ENCODE results near the gene DSCAM.

DSCAM gene

DNA sequence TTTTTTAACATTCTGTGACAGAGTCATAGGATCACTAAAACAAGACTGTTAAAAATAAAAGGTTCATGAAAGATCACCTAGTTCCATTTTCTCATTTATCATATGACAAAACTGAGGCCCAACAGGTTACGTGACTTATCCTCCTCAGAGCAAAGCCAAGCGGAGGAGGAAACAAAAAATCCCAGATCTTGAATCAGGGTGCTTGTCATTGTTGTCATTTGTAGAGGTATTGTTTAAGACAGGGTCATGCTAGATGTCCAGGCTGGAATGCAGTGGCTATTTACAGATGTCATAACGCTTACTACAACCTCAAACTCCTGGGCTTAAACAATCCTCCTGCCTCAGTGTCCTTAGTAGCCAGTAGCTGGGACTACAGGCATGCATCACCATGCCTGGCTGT lies 293.2 kb downstream of the DSCAM start:
- no peak for DNase-seq (ENCODE audit: low read depth in 2 of 2)

DNA sequence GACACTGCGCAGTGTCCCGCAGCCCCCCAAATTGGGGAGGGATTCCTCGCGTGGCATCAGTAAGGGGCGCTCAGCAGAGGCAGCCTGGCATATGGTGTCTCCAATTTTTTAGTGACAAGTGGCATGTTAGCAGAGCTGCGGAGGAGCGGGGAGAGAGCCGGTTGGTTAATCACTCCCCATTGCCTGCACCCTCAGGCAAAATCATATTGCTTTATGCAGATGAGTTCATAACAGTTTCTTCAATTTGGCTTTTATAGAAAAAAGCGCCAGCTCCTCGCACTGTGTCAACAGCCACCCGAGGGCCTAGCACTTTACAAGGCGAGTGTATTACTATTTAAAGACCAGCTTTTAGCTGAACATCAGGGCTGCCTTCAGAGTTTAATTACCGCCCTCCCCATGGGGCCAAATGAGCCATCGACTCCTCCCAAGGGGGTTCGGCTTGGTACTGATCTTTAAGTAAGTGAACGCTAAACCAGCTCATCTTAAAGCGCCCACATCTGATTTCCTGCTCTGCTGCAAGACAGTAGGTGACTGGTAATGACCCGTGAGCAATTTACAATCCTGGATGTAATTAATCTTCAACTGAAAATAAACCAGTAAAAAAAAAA lies 298.9 kb downstream of the DSCAM start:
- DNase-seq (ENCODE audit: low read depth in 2 of 2), result no peak

DNA sequence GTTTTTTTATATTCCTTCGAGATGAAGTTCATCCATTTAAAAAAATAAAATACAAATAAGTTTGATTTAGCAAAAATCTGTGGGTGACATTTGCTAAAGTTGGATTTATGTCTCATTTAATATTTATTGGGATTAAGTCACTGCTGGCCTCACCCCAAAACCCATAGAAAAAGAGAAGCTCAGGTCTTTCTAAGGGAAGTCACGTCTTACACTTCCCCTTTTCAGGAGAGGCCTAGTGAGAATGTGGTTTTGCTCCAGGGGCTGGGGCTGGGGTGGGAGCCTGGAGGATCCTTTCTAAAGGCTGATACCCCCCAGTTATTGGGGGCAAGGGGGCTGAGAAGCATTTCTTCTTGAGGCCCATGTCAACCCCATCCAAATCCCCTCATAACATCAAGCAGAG lies 300.3 kb downstream of the DSCAM start:
- no peak for DNase-seq (ENCODE audit: low read depth in 2 of 2)

DNA sequence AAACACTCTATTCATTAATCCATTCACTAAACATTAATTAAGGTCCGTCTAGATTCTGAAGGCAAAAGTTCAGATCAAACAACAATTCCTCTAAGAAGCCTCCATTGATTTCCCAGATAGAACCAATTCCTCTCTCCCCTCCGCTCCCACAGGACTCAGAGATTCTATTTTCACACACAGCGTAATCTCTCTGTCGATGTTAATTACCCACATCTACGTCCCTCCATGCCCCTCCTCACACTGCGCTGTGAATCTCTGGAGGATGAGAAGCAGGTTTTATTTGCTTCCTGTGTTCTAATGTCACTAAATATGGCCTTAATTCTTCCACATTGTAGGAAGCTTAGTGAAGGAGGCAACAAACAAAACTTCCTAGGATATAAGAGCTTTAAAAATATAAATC lies 306.7 kb downstream of the DSCAM start:
- no peak for DNase-seq (ENCODE audit: low read depth in 2 of 2)

DNA sequence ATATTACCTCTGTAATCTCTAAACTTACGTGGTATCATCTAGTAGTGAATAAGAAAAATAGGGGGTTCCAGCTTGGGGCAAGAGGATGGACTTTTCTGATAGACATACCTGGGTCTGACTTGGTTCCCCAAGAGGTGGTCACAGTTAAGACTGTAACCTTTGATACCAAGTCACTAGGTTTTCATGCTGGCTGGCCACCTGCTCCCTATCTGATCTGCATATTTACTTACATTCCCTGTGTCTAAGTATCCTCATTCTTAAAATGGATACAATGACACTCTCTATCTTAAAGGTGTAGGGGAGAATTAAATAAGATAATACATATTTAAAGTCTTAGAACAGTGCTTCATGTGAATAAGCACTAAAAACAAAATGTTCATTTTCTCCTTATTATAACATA lies 312.1 kb downstream of the DSCAM start:
- DNase-seq (ENCODE audit: low read depth in 2 of 2), result no peak

DNA sequence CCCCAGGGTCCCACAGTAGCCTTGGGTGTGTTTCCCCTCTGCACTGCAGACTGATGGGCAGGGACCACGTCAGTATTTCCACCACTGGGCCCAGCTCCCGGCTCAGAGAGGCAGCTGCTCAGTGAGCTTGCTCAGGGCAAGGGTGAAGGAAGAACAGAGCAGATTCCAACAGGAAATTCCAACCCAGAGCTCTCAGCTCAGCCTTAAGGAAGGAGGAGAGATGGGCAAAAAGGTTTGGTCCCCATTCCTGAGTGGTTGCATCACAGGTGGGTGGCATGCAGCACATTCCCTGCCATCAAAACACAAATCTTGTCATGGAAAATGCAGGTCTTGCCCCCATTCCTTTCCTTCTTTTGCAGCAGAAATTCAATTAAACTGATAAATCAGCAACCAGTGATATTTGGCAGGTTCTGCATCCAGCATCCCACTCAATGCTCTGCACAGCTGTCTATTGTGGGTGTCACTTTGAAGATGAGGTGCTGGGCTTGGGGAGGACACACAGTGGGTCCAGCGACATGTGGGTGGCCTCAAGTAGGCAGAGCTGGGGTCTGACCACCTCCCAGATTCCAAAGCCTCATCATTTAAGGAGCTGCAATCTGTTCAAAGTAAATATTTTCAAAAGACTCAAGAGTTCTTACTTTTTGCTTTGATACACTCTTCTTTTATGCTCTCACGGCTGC lies 315.4 kb downstream of the DSCAM start:
- DNase-seq (ENCODE audit: low read depth in 2 of 2), result no peak

DNA sequence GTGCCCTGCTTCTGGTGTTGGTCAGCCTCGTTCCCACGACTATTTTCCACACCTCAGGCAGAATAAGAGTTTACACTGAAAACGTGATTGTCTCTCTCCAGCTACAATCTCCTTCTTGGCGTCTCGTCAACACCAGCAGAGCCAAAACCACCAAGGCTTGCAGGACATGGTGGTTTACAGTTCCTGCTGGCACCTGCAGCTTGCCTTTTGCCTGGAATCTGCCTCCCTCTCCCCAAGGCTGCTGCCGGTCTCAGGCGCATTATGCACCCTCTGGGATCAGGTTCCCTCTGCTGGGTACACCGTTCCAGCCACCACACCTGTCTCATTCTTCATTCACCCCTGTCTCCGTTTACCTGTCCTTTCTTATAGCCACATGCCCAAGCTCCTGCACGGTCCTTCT lies 315.9 kb downstream of the DSCAM start:
- no peak for DNase-seq (ENCODE audit: low read depth in 2 of 2)

DNA sequence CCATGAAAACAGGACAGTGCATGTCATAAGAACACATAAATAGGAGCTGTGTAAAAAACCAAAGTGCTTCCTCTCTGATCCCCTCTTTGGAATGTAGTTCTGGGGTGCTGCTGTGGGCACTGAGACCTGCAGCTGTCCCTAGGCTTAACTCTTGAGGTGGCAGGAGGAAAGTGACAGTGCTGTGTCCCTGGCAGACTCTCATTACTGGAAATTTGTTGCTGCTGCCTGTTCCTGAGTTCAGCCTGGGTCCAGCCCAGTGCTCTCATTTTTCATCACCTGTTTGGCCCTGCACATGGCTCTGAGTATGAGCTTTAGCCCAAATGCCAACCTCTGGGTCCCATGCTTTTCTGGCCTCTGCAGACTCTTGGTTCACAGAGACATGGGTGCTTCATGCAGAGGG lies 329.3 kb downstream of the DSCAM start:
- no peak for DNase-seq (ENCODE audit: low read depth in 2 of 2)

DNA sequence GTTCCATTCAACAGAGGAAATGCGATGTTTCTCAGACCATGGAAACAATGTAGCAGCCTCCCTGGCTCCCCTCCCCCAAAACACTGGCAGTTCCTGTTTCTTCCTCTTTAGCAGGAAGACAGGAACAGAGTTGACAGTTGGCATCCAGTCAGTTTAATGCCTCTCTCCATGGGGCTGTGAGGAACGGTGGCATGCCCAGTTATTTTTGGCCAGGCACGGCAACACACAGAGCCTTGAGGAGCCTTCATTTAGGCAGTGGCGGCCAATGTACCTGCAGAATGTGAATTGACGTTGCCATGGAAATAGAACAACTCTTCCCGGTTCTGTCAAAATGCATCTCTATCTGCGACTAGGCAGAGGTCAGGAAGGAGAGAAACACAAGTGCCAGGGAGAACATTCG lies 330.6 kb downstream of the DSCAM start:
- DNase-seq (ENCODE audit: low read depth in 2 of 2), result no peak

DNA sequence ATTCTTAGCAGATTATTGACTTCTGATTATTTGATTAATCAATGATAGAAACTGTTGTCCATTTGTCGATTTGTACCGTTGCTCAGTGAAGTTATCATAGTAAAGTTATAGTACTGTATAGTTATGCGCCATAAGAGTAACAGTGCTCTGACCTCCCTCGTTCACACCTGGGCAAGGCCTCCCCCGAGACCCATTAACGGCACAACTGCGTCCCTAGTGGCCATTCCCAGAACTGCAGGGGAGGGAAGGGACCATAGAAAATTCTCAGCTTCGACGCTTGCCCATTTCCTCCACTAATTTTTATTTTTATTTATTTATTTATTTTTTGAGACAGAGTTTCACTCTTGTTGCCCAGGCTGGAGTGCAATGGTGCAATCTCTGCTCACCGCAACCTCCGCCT lies 334.4 kb downstream of the DSCAM start:
- no peak for DNase-seq (ENCODE audit: low read depth in 2 of 2)

DNA sequence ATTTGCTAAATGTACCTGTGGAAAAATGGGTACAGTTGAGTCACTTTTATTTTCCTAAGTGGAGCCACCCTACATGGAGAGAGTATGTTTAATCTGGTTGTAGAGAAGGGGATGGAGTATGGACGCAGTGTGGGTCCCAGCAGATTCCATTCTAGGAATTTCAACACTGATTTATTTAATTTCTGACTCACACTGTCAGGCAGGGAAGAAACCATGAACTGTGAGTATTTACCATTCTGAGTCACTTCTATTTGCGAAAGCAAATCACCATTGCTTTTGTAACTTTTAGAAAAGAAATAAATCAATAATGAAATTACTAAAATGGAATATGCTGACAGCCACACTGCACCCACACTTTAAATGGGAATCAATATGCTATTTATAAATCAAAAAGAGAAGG lies 339.0 kb downstream of the DSCAM start:
- no peak for DNase-seq (ENCODE audit: low read depth in 2 of 2)

DNA sequence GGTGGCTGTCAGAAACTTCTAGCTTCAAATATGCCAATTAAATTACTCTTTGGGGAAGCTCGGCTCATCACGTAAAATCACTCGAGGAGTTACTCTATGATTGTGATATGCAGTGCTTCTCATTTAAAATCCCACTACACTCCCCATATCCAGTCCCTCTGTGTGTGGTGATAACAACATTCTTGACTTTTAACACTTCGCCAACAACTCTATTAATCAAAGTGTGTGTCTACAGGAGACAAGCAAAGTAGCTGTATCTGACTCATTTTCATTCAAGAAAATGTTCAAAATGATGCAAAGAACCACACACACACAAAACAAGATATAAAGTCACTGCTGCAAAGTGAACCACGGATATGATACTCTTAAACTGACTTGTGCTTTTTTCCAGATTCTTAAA lies 341.3 kb downstream of the DSCAM start:
- DNase-seq (ENCODE audit: low read depth in 2 of 2), result no peak

DNA sequence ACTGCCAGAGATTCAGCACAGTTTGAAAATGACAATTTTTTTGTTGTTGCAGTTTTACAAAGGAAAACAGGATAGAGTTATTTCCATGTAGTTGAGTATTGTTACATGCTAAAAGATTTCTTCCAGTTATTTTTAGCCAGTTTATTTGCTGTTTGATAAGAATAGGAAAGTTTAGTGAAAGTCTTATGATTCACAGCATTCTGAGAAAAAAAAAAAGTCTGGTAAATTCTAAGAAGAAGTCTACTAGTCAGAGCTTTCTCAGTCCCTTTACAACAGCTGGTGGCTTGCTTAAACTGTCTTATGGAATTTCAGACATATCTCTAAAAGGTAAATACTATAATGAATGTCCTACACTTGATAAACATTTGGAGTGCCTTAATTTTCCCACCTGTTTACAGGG lies 341.7 kb downstream of the DSCAM start:
- no peak for DNase-seq (ENCODE audit: low read depth in 2 of 2)

DNA sequence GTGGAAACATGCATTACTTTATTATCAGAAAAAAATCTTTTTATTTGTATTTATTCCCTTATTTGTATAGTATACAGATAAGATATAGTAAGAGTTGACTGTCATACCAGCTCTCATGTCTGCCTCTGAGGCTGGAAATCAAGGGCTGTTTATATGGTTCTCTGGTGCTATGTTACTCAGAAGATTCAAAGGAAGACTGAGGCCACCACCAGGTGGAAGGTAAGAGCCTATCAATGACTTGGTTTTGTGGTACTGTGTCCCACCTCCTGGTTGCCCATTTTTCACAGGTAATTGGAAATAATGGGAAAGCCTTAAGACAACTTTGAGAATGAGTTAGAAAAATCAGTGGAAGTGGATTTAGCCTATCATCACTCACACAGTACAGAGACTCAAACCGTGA lies 342.1 kb downstream of the DSCAM start:
- DNase-seq (ENCODE audit: low read depth in 2 of 2), result no peak

DNA sequence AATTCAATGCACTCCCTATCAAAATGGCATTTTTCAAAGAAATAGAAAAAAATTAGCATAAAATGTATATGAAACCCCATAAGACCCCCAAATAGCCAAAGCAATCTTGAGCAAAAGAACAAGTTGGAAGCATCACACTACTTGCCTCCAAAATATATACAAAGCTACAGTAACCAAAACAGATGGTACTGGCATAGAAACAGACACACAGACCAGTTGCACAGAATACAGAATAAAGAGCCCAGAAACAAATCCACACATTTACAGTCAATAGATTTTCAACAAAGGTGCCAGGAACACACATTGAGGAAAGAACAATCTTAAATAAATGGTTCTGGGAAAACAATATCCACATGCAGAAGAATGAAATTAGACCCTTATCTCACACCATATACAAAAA lies 350.8 kb downstream of the DSCAM start:
- no peak for DNase-seq (ENCODE audit: low read depth in 2 of 2)

DNA sequence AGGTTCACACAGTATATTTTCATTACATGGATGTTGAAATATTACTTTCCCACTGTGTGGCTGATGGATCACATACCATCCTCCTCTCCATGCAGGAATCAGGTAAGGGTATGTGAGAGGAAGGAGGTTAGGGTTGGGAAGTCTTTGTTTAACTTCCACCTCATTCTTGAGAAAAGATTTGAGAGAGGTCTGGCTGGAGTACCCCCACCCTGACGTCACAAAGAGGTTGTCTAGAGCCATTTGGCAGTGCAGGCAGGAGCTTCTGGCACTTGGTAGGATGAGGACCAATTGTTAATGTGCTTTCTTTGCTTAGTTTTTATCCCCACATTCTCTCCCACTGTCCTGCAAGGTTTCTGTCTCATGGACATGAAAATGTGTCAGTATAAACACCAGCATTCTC lies 356.6 kb downstream of the DSCAM start:
- DNase-seq (ENCODE audit: low read depth in 2 of 2), result no peak

DNA sequence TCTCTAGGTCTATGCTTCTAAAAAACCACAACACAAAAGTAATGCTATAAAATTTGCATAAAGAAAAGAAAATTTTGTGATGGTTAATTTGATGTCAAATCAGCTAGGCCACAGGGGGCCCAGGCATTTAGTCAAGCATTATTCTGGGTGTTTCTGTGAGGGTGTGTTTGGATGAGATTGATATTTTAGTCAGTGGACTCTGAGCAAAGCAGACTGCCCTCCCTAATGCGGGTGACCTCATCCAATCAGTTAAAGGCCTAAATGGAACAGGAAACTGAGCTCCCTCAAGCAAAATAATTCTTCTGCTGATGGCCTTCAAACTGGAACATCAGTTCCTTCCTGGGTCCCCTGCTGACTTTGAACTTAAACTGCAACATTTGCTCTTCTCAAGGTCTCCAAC lies 358.0 kb downstream of the DSCAM start:
- no peak for DNase-seq (ENCODE audit: low read depth in 2 of 2)

DNA sequence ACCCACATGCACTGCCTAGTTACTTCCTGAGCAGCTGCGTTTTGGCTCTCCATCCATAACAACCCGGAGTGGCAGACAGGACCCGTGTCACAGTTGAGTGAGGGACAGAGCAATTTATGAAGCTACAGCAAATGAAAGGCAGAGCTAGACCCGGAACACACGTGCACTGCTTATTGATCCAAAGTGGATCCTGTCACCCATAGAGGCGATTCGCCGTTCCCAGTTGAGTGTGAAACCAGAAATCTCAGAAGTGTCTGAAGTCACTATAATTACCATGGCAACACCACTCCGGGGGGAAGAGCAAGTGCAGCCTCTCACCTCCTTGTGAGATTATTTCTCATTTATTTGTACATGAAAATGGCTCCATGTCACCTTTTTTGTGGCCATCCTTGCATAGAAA lies 365.2 kb downstream of the DSCAM start:
- DNase-seq (ENCODE audit: low read depth in 2 of 2), result no peak

DNA sequence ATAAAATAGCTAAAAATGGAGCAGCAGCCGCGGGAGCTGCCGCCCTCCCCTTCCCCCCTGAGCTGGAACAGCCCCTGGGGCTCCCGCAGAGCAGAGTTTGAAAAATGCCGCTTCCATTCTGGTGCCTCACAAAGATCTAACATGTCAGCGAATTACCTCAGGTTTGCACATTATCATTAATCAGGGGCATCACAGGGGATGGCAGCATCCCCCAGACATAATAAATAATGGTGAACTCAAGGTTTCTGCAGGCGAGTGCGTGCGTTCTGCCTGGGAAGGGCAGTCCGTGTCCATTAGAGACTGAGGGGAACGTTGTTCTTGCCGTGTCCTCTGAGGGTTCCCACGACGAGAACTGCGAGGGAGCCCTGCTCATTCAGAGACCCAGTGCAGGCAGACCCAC lies 372.4 kb downstream of the DSCAM start:
- DNase-seq (ENCODE audit: low read depth in 2 of 2), result no peak

DNA sequence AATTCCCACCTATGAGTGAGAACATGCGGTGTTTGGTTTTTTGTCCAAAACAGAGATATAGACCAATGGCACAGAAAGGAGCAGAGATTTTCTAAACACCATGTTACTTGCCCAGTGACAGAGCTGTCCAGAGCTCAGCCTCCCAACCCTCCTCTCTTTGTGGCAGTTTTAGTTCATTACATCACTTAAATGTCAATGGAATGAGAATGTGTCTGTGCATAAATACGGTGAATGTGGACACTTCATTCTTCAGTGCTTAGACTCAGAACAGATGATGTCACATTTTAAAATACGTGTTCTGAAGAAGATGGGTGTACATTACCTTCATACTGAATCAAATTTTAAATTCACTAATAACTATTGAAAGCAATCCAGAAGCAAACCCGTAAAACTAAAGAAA lies 374.9 kb downstream of the DSCAM start:
- DNase-seq (ENCODE audit: low read depth in 2 of 2), result no peak

DNA sequence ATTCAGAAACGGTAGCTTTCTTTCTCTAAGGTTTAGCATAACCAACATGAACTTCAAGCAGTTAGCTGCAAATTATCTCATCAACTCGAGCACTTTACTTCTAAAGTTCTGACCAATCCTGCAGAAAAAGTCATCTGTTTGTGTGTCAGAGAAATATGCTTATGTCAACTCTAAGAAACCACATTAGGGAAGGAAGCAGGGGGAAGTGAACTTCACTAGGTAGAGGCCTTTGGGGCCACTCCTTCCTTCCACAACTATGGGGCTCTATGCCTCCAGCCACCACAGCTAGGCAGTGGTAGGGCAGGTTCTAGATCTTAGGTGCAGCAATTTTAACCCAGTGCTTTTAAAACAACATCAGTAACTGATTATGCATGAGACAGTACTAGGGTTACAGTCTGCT lies 375.9 kb downstream of the DSCAM start:
- DNase-seq (ENCODE audit: low read depth in 2 of 2), result no peak

DNA sequence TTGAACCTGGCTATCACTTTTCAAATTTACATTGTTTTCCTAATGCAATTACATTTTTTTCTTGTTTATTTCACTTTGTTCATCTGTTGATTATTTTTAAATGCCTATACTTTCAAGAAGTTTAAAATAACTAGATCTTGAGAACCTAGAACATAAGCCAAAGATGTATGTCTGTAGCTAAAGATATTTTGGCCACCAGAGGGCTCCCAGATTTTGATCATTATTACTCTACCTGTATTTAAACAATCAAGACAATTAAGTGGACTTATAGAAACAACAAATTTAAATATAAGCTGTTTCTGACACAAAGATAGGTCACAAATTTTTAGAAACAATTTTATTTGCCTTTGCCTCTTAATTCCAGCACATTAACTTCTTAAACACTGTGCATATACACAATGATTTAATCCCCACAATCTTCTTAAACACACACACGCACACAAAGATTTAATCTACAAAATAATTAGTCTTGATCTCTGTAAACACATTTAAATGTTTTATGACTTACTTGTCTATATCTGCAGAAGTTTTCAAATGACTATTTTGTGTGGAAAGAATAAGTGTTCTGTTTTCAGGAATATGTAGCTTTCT lies 380.0 kb downstream of the DSCAM start:
- DNase-seq (ENCODE audit: low read depth in 2 of 2), result no peak

DNA sequence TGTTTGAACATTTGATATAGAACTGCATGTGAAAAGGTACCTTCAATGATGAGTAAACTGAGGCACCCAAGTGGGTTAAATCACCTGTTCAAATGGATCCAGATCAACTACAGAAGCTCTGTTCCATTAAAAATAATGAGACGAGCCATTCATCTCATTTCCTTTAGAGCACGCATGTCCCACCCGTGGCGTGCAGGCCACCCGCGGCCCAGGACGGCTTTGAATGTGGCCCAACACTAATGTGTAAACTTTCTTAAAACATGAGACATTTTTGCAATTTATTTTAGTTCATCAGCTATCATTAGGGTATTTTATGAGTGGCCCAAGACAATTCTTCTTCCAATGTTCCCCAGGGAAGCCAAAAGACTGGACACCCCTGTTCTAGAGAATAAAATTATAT lies 381.6 kb downstream of the DSCAM start:
- no peak for DNase-seq (ENCODE audit: low read depth in 2 of 2)

DNA sequence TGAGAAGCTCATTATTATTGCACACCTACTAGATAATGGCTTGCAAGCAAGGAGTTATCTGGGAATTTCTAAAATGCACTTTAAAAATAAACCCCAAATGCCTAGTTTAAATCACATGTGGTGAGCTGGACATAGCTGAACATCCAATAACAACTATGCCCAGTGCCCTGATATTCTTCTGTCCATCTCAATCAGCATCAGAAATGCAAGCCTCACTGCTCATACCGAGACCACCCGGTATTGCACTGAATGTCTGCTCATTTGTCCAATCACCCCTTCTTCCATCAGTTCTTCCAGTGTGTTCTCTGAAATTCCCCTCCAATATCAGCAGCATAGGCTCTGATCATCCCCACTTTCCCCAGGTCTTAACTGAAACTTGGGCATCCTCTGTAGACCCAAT lies 383.8 kb downstream of the DSCAM start:
- DNase-seq (ENCODE audit: low read depth in 2 of 2), result no peak

All from stimulated activated CD8-positive, alpha-beta memory T cell treated with anti-CD3 and anti-CD28 coated beads, Interleukin-7, amount 100 ng/mL, for 4 hours (primary cell).